ENCODE measurements around the gene RRAGC. TPM values are rescaled to one million over a fixed set of nuclear protein-coding genes. Genes with fewer than 3 reads are reported as not detected.
A peak's percentile ranks its signal among the peaks of the same experiment; 100 is the strongest.

Gene RRAGC
- total and polyA plus RNA-seq, 9 of the 15 experiments (the other 6 are each of a cell fraction or from before 2014, with no cell fraction given), result 3.9 to 16.9 (median 10.9) TPM

GRCh38 chr1:38817267-38818174, 42.1 kb downstream of the RRAGC start (continued):
- TF ChIP-seq ARID4B (CRISPR knock-in tag; IDR thresholded peaks at IDR 0.05) (peak; percentile 3; the same call in 1 of the 2 replicates), PHF21A (IDR thresholded peaks at IDR 0.05; ENCODE audit: borderline replicate concordance, low read depth) (no peak), SREBF1 (IDR thresholded peaks at IDR 0.05; ENCODE audit: borderline replicate concordance, low read depth, low read length) (no peak), ETV6 (IDR thresholded peaks at IDR 0.05; ENCODE audit: borderline replicate concordance in 1 of 2, low read depth in 2 of 2, low read length in 1 of 2) (no peak), ETV6 (CRISPR knock-in tag; IDR thresholded peaks at IDR 0.05; ENCODE audit: borderline replicate concordance) (no peak), EWSR1 (IDR thresholded peaks at IDR 0.05; ENCODE audit: borderline replicate concordance, low read depth, partially characterized antibody) (no peak), NR2C1 (IDR thresholded peaks at IDR 0.05) (no peak), NR2C1 (tag; IDR thresholded peaks at IDR 0.05) (no peak), MYBL2 (IDR thresholded peaks at IDR 0.05; ENCODE audit: low read depth) (no peak), MYBL2 (CRISPR knock-in tag; IDR thresholded peaks at IDR 0.05; ENCODE audit: borderline replicate concordance) (no peak), SIX5 (IDR thresholded peaks at IDR 0.05; ENCODE audit: borderline replicate concordance in 1 of 2, insufficient read depth in 1 of 2, low read depth in 1 of 2, low read length in 2 of 2) (no peak), ZNF121 (CRISPR knock-in tag; conservative IDR thresholded peaks at IDR 0.05) (no peak), SRSF7 (optimal IDR thresholded peaks at IDR 0.05; ENCODE audit: low read depth, low read length) (no peak), ZBTB34 (CRISPR knock-in tag; IDR thresholded peaks at IDR 0.05) (no peak), ZNF143 (CRISPR knock-in tag; IDR thresholded peaks at IDR 0.05) (no peak), GTF3C2 (IDR thresholded peaks at IDR 0.05; ENCODE audit: borderline replicate concordance, extremely low read depth, insufficient read length) (no peak)
- TF ChIP-seq, protein P1, sequence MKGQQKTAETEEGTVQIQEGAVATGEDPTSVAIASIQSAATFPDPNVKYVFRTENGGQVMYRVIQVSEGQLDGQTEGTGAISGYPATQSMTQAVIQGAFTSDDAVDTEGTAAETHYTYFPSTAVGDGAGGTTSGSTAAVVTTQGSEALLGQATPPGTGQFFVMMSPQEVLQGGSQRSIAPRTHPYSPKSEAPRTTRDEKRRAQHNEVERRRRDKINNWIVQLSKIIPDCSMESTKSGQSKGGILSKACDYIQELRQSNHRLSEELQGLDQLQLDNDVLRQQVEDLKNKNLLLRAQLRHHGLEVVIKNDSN (CRISPR knock-in tag; IDR thresholded peaks at IDR 0.05), result peak; percentile 7; the same call in 1 of the 2 replicates
